ENCODE data around the gene ELOVL2. TPM values are rescaled to one million over a fixed set of nuclear protein-coding genes. Genes with fewer than 3 reads are reported as not detected.

The ELOVL2 gene
- total RNA-seq, 1 donor from 2014 or later, result not detected

GRCh38 chr6:11028959-11029358 is 15.1 kb downstream of the ELOVL2 start:
- no peaks in the 10 kb centered on the region for H3K36me3 Mint-ChIP-seq (ENCODE audit: low read depth)
- no peak for DNase-seq (ENCODE audit: low spot score)
- intact Hi-C loops (cut with micrococcal nuclease), result loop anchor here (10.0 kb wide), 1 partner anchor 144 kb away; the partner anchor contains the start of genes GCM2 and SYCP2L
- no peak overlapping the region for H3K4me3 Mint-ChIP-seq (ENCODE audit: low read depth)
- no peak overlapping the region for H3K27ac Mint-ChIP-seq
- H3K4me1 Mint-ChIP-seq (ENCODE audit: low read depth), result no peaks in the 10 kb centered on the region
- H3K27me3 Mint-ChIP-seq (ENCODE audit: low read depth), result peaks cover 38% of the 10 kb centered on the region
- no peaks in the 10 kb centered on the region for H3K9me3 Mint-ChIP-seq

- no peak overlapping the region for H3K27ac Mint-ChIP-seq
- DNase-seq (ENCODE audit: low spot score), result no peak
- intact Hi-C loops (cut with micrococcal nuclease), result loop anchor here (10.0 kb wide), 1 partner anchor 143 kb away; the partner anchor contains the start of genes GCM2 and SYCP2L
- no peaks in the 10 kb centered on the region for H3K4me1 Mint-ChIP-seq (ENCODE audit: low read depth)
- no peaks in the 10 kb centered on the region for H3K9me3 Mint-ChIP-seq
- peaks cover 38% of the 10 kb centered on the region for H3K27me3 Mint-ChIP-seq (ENCODE audit: low read depth)
- H3K36me3 Mint-ChIP-seq (ENCODE audit: low read depth), result no peaks in the 10 kb centered on the region
- H3K4me3 Mint-ChIP-seq (ENCODE audit: low read depth), result no peak overlapping the region
These were observed 16.5 kb downstream of the ELOVL2 start for GRCh38 chr6:11027565-11028110.

GRCh38 chr6:11025921-11026635 is 18.0 kb downstream of the ELOVL2 start:
- Mint-ChIP-seq H3K27ac (no peak overlapping the region), H3K36me3 (ENCODE audit: low read depth) (no peaks in the 10 kb centered on the region), H3K9me3 (no peaks in the 10 kb centered on the region), H3K4me1 (ENCODE audit: low read depth) (no peaks in the 10 kb centered on the region), H3K27me3 (ENCODE audit: low read depth) (peaks cover 33% of the 10 kb centered on the region), H3K4me3 (ENCODE audit: low read depth) (no peak overlapping the region)
- no peak for DNase-seq (ENCODE audit: low spot score)
- intact Hi-C loops (cut with micrococcal nuclease), result loop anchor here (10.0 kb wide), 1 partner anchor 141 kb away; the partner anchor contains the start of genes GCM2 and SYCP2L

- Mint-ChIP-seq H3K27ac (no peak overlapping the region), H3K4me1 (ENCODE audit: low read depth) (no peaks in the 10 kb centered on the region), H3K27me3 (ENCODE audit: low read depth) (peaks cover 30% of the 10 kb centered on the region), H3K4me3 (ENCODE audit: low read depth) (no peak overlapping the region), H3K9me3 (no peaks in the 10 kb centered on the region), H3K36me3 (ENCODE audit: low read depth) (no peaks in the 10 kb centered on the region)
- no peak for DNase-seq (ENCODE audit: low spot score)
- intact Hi-C loops (cut with micrococcal nuclease), result loop anchor here (10.0 kb wide), 1 partner anchor 140 kb away; the partner anchor contains the start of genes GCM2 and SYCP2L
These were observed 19.0 kb downstream of the ELOVL2 start for GRCh38 chr6:11025130-11025529.

GRCh38 chr6:11023032-11023431 is 21.1 kb downstream of the ELOVL2 start:
- no peak for DNase-seq (ENCODE audit: low spot score)
- Mint-ChIP-seq H3K9me3 (no peaks in the 10 kb centered on the region), H3K36me3 (ENCODE audit: low read depth) (no peaks in the 10 kb centered on the region), H3K4me1 (ENCODE audit: low read depth) (no peaks in the 10 kb centered on the region), H3K4me3 (ENCODE audit: low read depth) (no peak overlapping the region), H3K27me3 (ENCODE audit: low read depth) (peaks cover 30% of the 10 kb centered on the region), H3K27ac (no peak overlapping the region)
- intact Hi-C loops (cut with micrococcal nuclease), result loop anchor here (10.0 kb wide), 1 partner anchor 138 kb away; the partner anchor contains the start of genes GCM2 and SYCP2L

GRCh38 chr6:11021714-11022113 is 22.4 kb downstream of the ELOVL2 start:
- Mint-ChIP-seq H3K4me3 (ENCODE audit: low read depth) (no peak overlapping the region), H3K27ac (no peak overlapping the region), H3K9me3 (no peaks in the 10 kb centered on the region), H3K4me1 (ENCODE audit: low read depth) (no peaks in the 10 kb centered on the region), H3K36me3 (ENCODE audit: low read depth) (no peaks in the 10 kb centered on the region), H3K27me3 (ENCODE audit: low read depth) (peaks cover 25% of the 10 kb centered on the region)
- no peak for DNase-seq (ENCODE audit: low spot score)
- intact Hi-C loops (cut with micrococcal nuclease), result loop anchor here (10.0 kb wide), 1 partner anchor 137 kb away; the partner anchor contains the start of genes GCM2 and SYCP2L

GRCh38 chr6:11021003-11021402 is 23.1 kb downstream of the ELOVL2 start:
- no peaks in the 10 kb centered on the region for H3K4me1 Mint-ChIP-seq (ENCODE audit: low read depth)
- no peaks in the 10 kb centered on the region for H3K36me3 Mint-ChIP-seq (ENCODE audit: low read depth)
- no peak overlapping the region for H3K27ac Mint-ChIP-seq
- H3K9me3 Mint-ChIP-seq, result no peaks in the 10 kb centered on the region
- peaks cover 26% of the 10 kb centered on the region for H3K27me3 Mint-ChIP-seq (ENCODE audit: low read depth)
- DNase-seq (ENCODE audit: low spot score), result no peak
- no peak overlapping the region for H3K4me3 Mint-ChIP-seq (ENCODE audit: low read depth)
- intact Hi-C loops (cut with micrococcal nuclease), result loop anchor here (10.0 kb wide), 1 partner anchor 136 kb away; the partner anchor contains the start of genes GCM2 and SYCP2L

GRCh38 chr6:11018225-11018624 is 25.9 kb downstream of the ELOVL2 start:
- no peak for DNase-seq (ENCODE audit: low spot score)
- intact Hi-C loops (cut with micrococcal nuclease), result no loop called here
- Mint-ChIP-seq H3K27ac (no peak overlapping the region), H3K36me3 (ENCODE audit: low read depth) (no peaks in the 10 kb centered on the region), H3K4me1 (ENCODE audit: low read depth) (no peaks in the 10 kb centered on the region), H3K4me3 (ENCODE audit: low read depth) (no peak overlapping the region), H3K9me3 (no peaks in the 10 kb centered on the region), H3K27me3 (ENCODE audit: low read depth) (peaks cover 14% of the 10 kb centered on the region)

GRCh38 chr6:11017090-11017489 is 27.0 kb downstream of the ELOVL2 start:
- no peaks in the 10 kb centered on the region for H3K36me3 Mint-ChIP-seq (ENCODE audit: low read depth)

GRCh38 chr6:11016452-11016851 is 27.7 kb downstream of the ELOVL2 start:
- Mint-ChIP-seq H3K27me3 (ENCODE audit: low read depth) (peaks cover 18% of the 10 kb centered on the region), H3K27ac (no peak overlapping the region)
- intact Hi-C loops (cut with micrococcal nuclease), result no loop called here

More at GRCh38 chr6:11017090-11017489, 27.0 kb downstream of the ELOVL2 start:
- Mint-ChIP-seq H3K4me1 (ENCODE audit: low read depth) (no peaks in the 10 kb centered on the region), H3K27me3 (ENCODE audit: low read depth) (peaks cover 18% of the 10 kb centered on the region), H3K4me3 (ENCODE audit: low read depth) (no peak overlapping the region), H3K9me3 (no peaks in the 10 kb centered on the region), H3K27ac (no peak overlapping the region)
- no peak for DNase-seq (ENCODE audit: low spot score)
- intact Hi-C loops (cut with micrococcal nuclease), result no loop called here

GRCh38 chr6:11015102-11015501 is 29.0 kb downstream of the ELOVL2 start:
- no peaks in the 10 kb centered on the region for H3K4me1 Mint-ChIP-seq (ENCODE audit: low read depth)
- no peak overlapping the region for H3K4me3 Mint-ChIP-seq (ENCODE audit: low read depth)
- H3K27me3 Mint-ChIP-seq (ENCODE audit: low read depth), result peaks cover 17% of the 10 kb centered on the region
- no peaks in the 10 kb centered on the region for H3K9me3 Mint-ChIP-seq
- intact Hi-C loops (cut with micrococcal nuclease), result no loop called here
- no peak for DNase-seq (ENCODE audit: low spot score)
- H3K36me3 Mint-ChIP-seq (ENCODE audit: low read depth), result no peaks in the 10 kb centered on the region
- no peak overlapping the region for H3K27ac Mint-ChIP-seq

More at GRCh38 chr6:11016452-11016851, 27.7 kb downstream of the ELOVL2 start:
- DNase-seq (ENCODE audit: low spot score), result no peak
- no peaks in the 10 kb centered on the region for H3K4me1 Mint-ChIP-seq (ENCODE audit: low read depth)
- H3K9me3 Mint-ChIP-seq, result no peaks in the 10 kb centered on the region
- H3K36me3 Mint-ChIP-seq (ENCODE audit: low read depth), result no peaks in the 10 kb centered on the region
- H3K4me3 Mint-ChIP-seq (ENCODE audit: low read depth), result no peak overlapping the region

GRCh38 chr6:11013721-11014070 is 30.4 kb downstream of the ELOVL2 start:
- Mint-ChIP-seq H3K9me3 (no peaks in the 10 kb centered on the region), H3K27me3 (ENCODE audit: low read depth) (peaks cover 22% of the 10 kb centered on the region), H3K4me1 (ENCODE audit: low read depth) (no peaks in the 10 kb centered on the region), H3K27ac (no peak overlapping the region), H3K4me3 (ENCODE audit: low read depth) (no peak overlapping the region), H3K36me3 (ENCODE audit: low read depth) (no peaks in the 10 kb centered on the region)
- intact Hi-C loops (cut with micrococcal nuclease), result no loop called here
- DNase-seq (ENCODE audit: low spot score), result no peak

Data from activated T-helper 2 cell treated with anti-CD3 and anti-CD28 coated beads, Interferon-gamma antibody, Interleukin-2, Interleukin-4, amounts not matched to agents 10 μg/mL and 5 μg/mL and 100 μg/mL, durations not matched to agents 14 hours and 24 hours and 36 hours (primary cell).